GM23338 (cell line): ENCODE data around the gene PRAMEF11. TPM values are rescaled to one million over a fixed set of nuclear protein-coding genes. Genes with fewer than 3 reads are reported as not detected.
"Not testable (repeated sequence)": the region's sequence is repeated elsewhere in the genome, so short reads cannot be mapped to it uniquely, and the experiment has no call there.

ENCODE experiments used
- ATAC-seq: fragments of 200-7000 bp; cut with Tn5 transposase; 3 replicates; pipeline ENCODE4 v1.9.1; 2020
- DNase-seq: peaks from one replicate; pipeline ENCODE4 v3.0.0-alpha.2; 2015; ENCODE audit warnings: low spot score
- H2AFZ ChIP-seq: fragments of 200-600 bp; sonication (generic); 2 replicates; pipeline ENCODE4 v1.8.0; 2016; ENCODE audit warnings: antibody characterized with exemption, mild to moderate bottlenecking, moderate library complexity
- H3F3A ChIP-seq: fragments of 200-600 bp; sonication (generic); replicated peaks from 2 replicates; pipeline ENCODE4 v1.8.0; 2017; ENCODE audit warnings: antibody characterized with exemption, mixed run types, low read depth
- H3K27ac ChIP-seq: fragments of 200-600 bp; sonication (generic); 2 replicates; pipeline ENCODE4 v1.6.1; 2016; ENCODE audit warnings: low read depth
- H3K27me3 ChIP-seq: fragments of 200-600 bp; sonication (generic); 2 replicates; pipeline ENCODE4 v1.8.0; 2016; ENCODE audit warnings: mild to moderate bottlenecking, mixed run types, moderate library complexity; ENCODE audit not compliant: insufficient read depth
- H3K36me3 ChIP-seq: fragments of 200-600 bp; sonication (generic); 2 replicates; pipeline ENCODE4 v1.8.0; 2016; ENCODE audit warnings: mild to moderate bottlenecking; ENCODE audit not compliant: insufficient read depth
- H3K4me1 ChIP-seq: fragments of 200-600 bp; sonication (generic); 2 replicates; pipeline ENCODE4 v1.8.0; 2016; ENCODE audit warnings: mild to moderate bottlenecking, moderate library complexity; ENCODE audit not compliant: insufficient read depth
- H3K4me2 ChIP-seq: fragments of 200-600 bp; sonication (generic); 2 replicates; pipeline ENCODE4 v1.7.1; 2017; ENCODE audit warnings: mixed run types
- H3K4me3 ChIP-seq: fragments of 200-600 bp; sonication (generic); 2 replicates; pipeline ENCODE4 v1.6.1; 2016; ENCODE audit warnings: mixed run types
- H3K79me2 ChIP-seq: fragments of 200-600 bp; sonication (generic); replicated peaks from 2 replicates; pipeline ENCODE4 v1.8.0; 2017; ENCODE audit warnings: mild to moderate bottlenecking; ENCODE audit not compliant: insufficient read depth
- H3K9me2 ChIP-seq: fragments of 200-600 bp; sonication (generic); 2 replicates; pipeline ENCODE4 v1.8.0; 2017; ENCODE audit not compliant: insufficient read depth
- H4K20me1 ChIP-seq: fragments of 200-600 bp; sonication (generic); replicated peaks from 2 replicates; pipeline ENCODE4 v1.8.0; 2017; ENCODE audit warnings: mild to moderate bottlenecking; ENCODE audit not compliant: insufficient read depth
- H3K27ac Mint-ChIP-seq: 2 replicates; pipeline ENCODE4 v1.8.0; 2020; ENCODE audit warnings: inconsistent platforms, mild to moderate bottlenecking, moderate library complexity, mixed read lengths
- H3K27me3 Mint-ChIP-seq: 3 replicates; pipeline ENCODE4 v1.8.0; 2022; ENCODE audit warnings: low read depth, mild to moderate bottlenecking, moderate library complexity, mixed read lengths, inconsistent platforms; ENCODE audit not compliant: insufficient read depth, poor library complexity
- H3K36me3 Mint-ChIP-seq: 3 replicates; pipeline ENCODE4 v1.8.0; 2021; ENCODE audit warnings: low read depth, mild to moderate bottlenecking, inconsistent platforms, moderate library complexity, mixed read lengths
- H3K4me1 Mint-ChIP-seq: 3 replicates; pipeline ENCODE4 v1.8.0; 2020; ENCODE audit warnings: mild to moderate bottlenecking, inconsistent platforms, mixed read lengths
- H3K4me3 Mint-ChIP-seq: 3 replicates; pipeline ENCODE4 v1.8.0; 2021; ENCODE audit warnings: moderate library complexity, mild to moderate bottlenecking, inconsistent platforms, mixed read lengths
- H3K9me3 Mint-ChIP-seq: 3 replicates; pipeline ENCODE4 v1.8.0; 2020; ENCODE audit warnings: moderate library complexity, mild to moderate bottlenecking, inconsistent platforms, mixed read lengths
- CTCF ChIP-seq, 2 experiments: fragments of 200-600 bp in 1 of 2; sonication (generic) in 1 of 2; conservative IDR thresholded peaks; 2 replicates each; pipeline versions ENCODE4 v1.5.1 to v1.6.1; 2016 to 2017; ENCODE audit warnings: antibody characterized with exemption in 2 of 2, low read depth in 2 of 2, mild to moderate bottlenecking in 2 of 2, moderate library complexity in 1 of 2
- polyA plus RNA-seq: library from polyadenylated mRNA; unstranded; fragments of >200 nt; fragmentation: Nextera tagmentation; extraction: Ambion mirVana; gene quantifications from 2 replicates; pipeline ENCODE4 v1.2.1, GENCODE V29; 2016
- total RNA-seq: library from RNA; depleted of rRNA; stranded (reverse); fragments of >200 nt; shearing (Covaris generic); gene quantifications from 2 replicates; pipeline ENCODE4 v1.2.3, GENCODE V29; 2014

PRAMEF11 gene
- total and polyA plus RNA-seq, 2 experiments from 2014 or later: not detected

- H3K27ac Mint-ChIP-seq, ATAC-seq, H3K27me3 Mint-ChIP-seq, H3K4me1 ChIP-seq, H3K36me3 Mint-ChIP-seq, H3K4me2 ChIP-seq, H3K36me3 ChIP-seq, H3K27me3 ChIP-seq, H3K4me3 Mint-ChIP-seq, H3K27ac ChIP-seq, H3K79me2 ChIP-seq, H3K4me3 ChIP-seq, H2AFZ ChIP-seq, H4K20me1 ChIP-seq, H3K4me1 Mint-ChIP-seq, H3K9me2 ChIP-seq, H3F3A ChIP-seq, DNase-seq: not testable (repeated sequence)
- peaks cover 64% of the 10 kb centered on the region for H3K9me3 Mint-ChIP-seq
Measured at GRCh38 chr1:12791097-12791496, 40.1 kb downstream of the PRAMEF11 start, which contains the start of gene PRAMEF1. PRAMEF1 (plus strand) TSS chr1:12791397; CDS start chr1:12793228, 1,831 bp downstream.

DNA sequence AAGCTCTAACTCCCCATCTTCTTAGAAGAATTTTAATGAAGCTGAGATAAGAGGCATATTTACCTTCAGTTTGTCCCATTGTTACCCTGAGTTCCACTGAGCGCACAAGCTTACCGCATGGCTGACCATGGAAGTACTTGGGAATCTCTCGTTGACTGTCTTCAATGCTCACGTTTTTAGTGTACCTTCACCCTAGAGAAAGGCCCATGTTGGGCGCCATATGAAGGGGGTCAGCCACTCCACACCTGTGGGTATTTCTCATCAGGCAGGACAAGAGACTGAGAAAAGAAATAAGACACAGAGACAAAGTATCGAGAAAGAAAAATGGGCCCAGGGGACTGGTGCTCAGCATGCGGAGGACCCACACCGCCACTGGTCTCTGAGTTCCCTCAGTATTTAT, 46.5 kb downstream of the PRAMEF11 start:
- peak; percentile 38 for DNase-seq
- not testable (repeated sequence) for H3K27me3 Mint-ChIP-seq, H4K20me1 ChIP-seq, H3K4me1 Mint-ChIP-seq, H3K27ac Mint-ChIP-seq, H3K27ac ChIP-seq, H2AFZ ChIP-seq, H3K4me1 ChIP-seq, H3K4me3 Mint-ChIP-seq, H3K79me2 ChIP-seq, H3K9me2 ChIP-seq, H3K36me3 ChIP-seq, H3K4me2 ChIP-seq, H3K4me3 ChIP-seq, H3F3A ChIP-seq, H3K27me3 ChIP-seq, ATAC-seq
- Mint-ChIP-seq H3K36me3 (peaks cover 13% of the 10 kb centered on the region; the same call in 1 of the 3 replicates), H3K9me3 (peaks cover 40% of the 10 kb centered on the region)

DNA sequence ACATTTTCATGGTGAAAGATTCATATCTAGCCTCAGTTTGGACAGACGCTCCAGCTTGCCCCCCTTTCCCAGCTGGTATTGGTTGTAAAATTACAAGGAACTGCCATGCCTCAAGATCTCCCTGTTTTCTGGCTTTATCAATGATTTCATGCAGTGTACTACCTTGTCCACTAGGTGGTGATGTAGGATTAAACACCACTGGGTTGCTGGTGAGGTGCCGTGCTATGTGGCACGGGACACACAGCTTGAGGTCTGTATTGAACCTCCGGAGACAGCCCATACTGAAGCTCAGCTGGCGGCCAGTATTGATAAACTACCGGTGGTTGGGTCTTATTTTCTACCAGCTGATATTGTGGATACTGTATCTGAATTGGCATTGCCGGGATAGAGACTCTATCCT, 47.4 kb downstream of the PRAMEF11 start:
- peak; percentile 52 to 59 for TF ChIP-seq CTCF (conservative IDR thresholded peaks at IDR 0.05; ENCODE audit: low read depth in 2 of 2)
- not testable (repeated sequence) for H3K4me2 ChIP-seq, H3K27me3 Mint-ChIP-seq, H3K79me2 ChIP-seq, H3K27ac ChIP-seq, H3K27ac Mint-ChIP-seq, H3K4me3 Mint-ChIP-seq, H3F3A ChIP-seq, H3K9me2 ChIP-seq, H3K36me3 ChIP-seq, H3K4me3 ChIP-seq, H3K27me3 ChIP-seq, H3K4me1 Mint-ChIP-seq, H3K4me1 ChIP-seq, H2AFZ ChIP-seq, H4K20me1 ChIP-seq
- ATAC-seq: peak; percentile 67
- peak; percentile 70 for DNase-seq
- H3K9me3 Mint-ChIP-seq: peaks cover 35% of the 10 kb centered on the region
- H3K36me3 Mint-ChIP-seq: peaks cover 13% of the 10 kb centered on the region; the same call in 1 of the 3 replicates

GRCh38 chr1:12781488-12781887, 49.7 kb downstream of the PRAMEF11 start:
- peak in 1 of 2 experiments; percentile 21; a peak in 2 of 4 replicates for TF ChIP-seq CTCF (conservative IDR thresholded peaks at IDR 0.05; ENCODE audit: low read depth in 2 of 2)
- H4K20me1 ChIP-seq, H3K4me1 ChIP-seq, H3K36me3 Mint-ChIP-seq, H3K27ac ChIP-seq, H2AFZ ChIP-seq, H3K27ac Mint-ChIP-seq, H3K4me3 ChIP-seq, H3K4me3 Mint-ChIP-seq, DNase-seq, H3K36me3 ChIP-seq, H3K4me2 ChIP-seq, H3F3A ChIP-seq, ATAC-seq, H3K4me1 Mint-ChIP-seq, H3K79me2 ChIP-seq, H3K27me3 Mint-ChIP-seq, H3K9me2 ChIP-seq, H3K27me3 ChIP-seq: not testable (repeated sequence)
- H3K9me3 Mint-ChIP-seq: peaks cover 26% of the 10 kb centered on the region
